HEK293T (cell line): ENCODE data around the gene HNRNPAB.

Source experiments
- ARNT ChIP-seq: fragments of 450-650 bp; IDR thresholded peaks from 2 replicates; pipeline ENCODE4 v1.6.1; 2017; ENCODE audit warnings: mild to moderate bottlenecking
- BHLHE40 ChIP-seq: fragments of 450-650 bp; IDR thresholded peaks from 2 replicates; pipeline ENCODE4 v1.6.1; 2016; ENCODE audit warnings: mild to moderate bottlenecking, moderate library complexity, borderline replicate concordance
- CTBP1 ChIP-seq: fragments of 450-650 bp; IDR thresholded peaks from 2 replicates; pipeline ENCODE4 v1.6.1; 2016; ENCODE audit warnings: borderline replicate concordance
- ELF4 ChIP-seq: fragments of 450-650 bp; IDR thresholded peaks from 2 replicates; pipeline ENCODE4 v1.6.1; 2017; ENCODE audit warnings: antibody characterized with exemption
- FOXA1 ChIP-seq: fragments of 450-650 bp; IDR thresholded peaks from 2 replicates; pipeline ENCODE4 v1.6.1; 2016; ENCODE audit warnings: mild to moderate bottlenecking
- FOXK2 ChIP-seq: fragments of 450-650 bp; IDR thresholded peaks from 2 replicates; pipeline ENCODE4 v1.6.1; 2016; ENCODE audit warnings: mild to moderate bottlenecking
- FOXM1 ChIP-seq: fragments of 450-650 bp; IDR thresholded peaks from 2 replicates; pipeline ENCODE4 v1.6.1; 2017; ENCODE audit warnings: mild to moderate bottlenecking, borderline replicate concordance
- HDGF ChIP-seq: fragments of 450-650 bp; IDR thresholded peaks from 2 replicates; pipeline ENCODE4 v1.6.1; 2017; ENCODE audit warnings: antibody characterized with exemption, borderline replicate concordance
- L3MBTL2 ChIP-seq: fragments of 450-650 bp; conservative IDR thresholded peaks from 2 replicates; pipeline ENCODE4 v1.6.1; 2016; ENCODE audit warnings: mild to moderate bottlenecking
- NFRKB ChIP-seq: fragments of 450-650 bp; IDR thresholded peaks from 2 replicates; pipeline ENCODE4 v1.6.1; 2016; ENCODE audit warnings: mild to moderate bottlenecking, moderate library complexity
- SP1 ChIP-seq: fragments of 450-650 bp; IDR thresholded peaks from 2 replicates; pipeline ENCODE4 v1.6.1; 2017
- SUZ12 ChIP-seq: fragments of 450-650 bp; IDR thresholded peaks from 2 replicates; pipeline ENCODE4 v1.6.1; 2016; ENCODE audit warnings: mild to moderate bottlenecking
- TARDBP ChIP-seq: fragments of 450-650 bp; IDR thresholded peaks from 2 replicates; pipeline ENCODE4 v1.6.1; 2016
- ZNF384 ChIP-seq: fragments of 450-650 bp; IDR thresholded peaks from 2 replicates; pipeline ENCODE4 v1.6.1; 2016

GRCh38 chr5:178182158-178182876, 22.0 kb upstream of the HNRNPAB start:
- TF ChIP-seq FOXK2 (no peak), FOXM1 (no peak), NFRKB (no peak), ZNF384 (no peak), ELF4 (no peak), FOXA1 (no peak), SUZ12 (no peak), L3MBTL2 (no peak), CTBP1 (no peak), SP1 (no peak), BHLHE40 (no peak), TARDBP (no peak), HDGF (no peak), ARNT (no peak)
